ENCODE measurements around the gene CBX2. TPM values are rescaled to one million over a fixed set of nuclear protein-coding genes. Genes with fewer than 3 reads are reported as not detected.

The CBX2 gene
- total and polyA plus RNA-seq, 2 donors (not counting 1 experiment from before 2014, with no cell fraction given) = 0.77 to 0.83 TPM

DNA sequence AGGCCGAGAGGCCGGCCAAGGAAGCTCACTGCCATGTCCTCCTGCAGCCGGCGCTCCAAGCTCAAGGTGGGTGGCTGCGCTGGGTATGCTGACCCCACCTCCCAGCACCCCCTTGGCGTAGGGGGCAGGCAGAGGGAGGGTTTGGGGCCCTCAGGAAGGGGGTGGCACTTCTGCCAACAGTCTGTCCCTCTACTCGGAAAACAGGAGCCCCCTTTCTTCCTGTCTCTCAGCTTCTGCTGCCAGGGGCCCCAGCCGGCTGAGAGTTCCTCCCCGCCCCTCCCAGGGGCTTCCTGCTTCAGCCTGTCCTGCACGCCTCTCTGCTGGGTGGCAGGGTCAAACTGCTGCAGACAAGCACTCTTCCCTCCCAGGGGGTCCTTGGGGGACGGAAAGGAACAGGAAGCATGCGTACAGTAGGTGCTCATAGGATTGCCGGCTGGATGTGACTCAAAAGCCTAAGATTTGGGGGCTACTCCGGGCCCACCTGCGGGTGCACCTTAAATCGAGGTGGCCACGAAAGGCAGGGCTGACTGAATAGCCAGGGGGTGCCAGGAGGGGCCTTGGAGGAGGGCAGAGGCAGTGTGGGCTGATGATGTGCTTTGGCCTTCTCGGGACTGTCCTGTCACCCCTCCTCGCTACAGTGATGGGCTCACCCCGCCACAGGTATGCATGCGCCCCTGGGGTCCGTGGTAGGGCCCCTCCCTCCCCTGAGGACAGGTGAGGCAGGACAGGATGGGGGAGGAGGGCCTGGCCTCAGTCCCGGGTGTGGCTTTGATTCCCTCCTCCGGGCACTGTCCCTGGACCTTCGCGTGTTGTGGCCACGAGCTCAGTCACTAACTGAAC, 4.0 kb downstream of the CBX2 start:
- TF ChIP-seq, protein P1, sequence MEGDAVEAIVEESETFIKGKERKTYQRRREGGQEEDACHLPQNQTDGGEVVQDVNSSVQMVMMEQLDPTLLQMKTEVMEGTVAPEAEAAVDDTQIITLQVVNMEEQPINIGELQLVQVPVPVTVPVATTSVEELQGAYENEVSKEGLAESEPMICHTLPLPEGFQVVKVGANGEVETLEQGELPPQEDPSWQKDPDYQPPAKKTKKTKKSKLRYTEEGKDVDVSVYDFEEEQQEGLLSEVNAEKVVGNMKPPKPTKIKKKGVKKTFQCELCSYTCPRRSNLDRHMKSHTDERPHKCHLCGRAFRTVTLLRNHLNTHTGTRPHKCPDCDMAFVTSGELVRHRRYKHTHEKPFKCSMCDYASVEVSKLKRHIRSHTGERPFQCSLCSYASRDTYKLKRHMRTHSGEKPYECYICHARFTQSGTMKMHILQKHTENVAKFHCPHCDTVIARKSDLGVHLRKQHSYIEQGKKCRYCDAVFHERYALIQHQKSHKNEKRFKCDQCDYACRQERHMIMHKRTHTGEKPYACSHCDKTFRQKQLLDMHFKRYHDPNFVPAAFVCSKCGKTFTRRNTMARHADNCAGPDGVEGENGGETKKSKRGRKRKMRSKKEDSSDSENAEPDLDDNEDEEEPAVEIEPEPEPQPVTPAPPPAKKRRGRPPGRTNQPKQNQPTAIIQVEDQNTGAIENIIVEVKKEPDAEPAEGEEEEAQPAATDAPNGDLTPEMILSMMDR (conservative IDR thresholded peaks at IDR 0.05 in 1 of 2, IDR thresholded peaks at IDR 0.05 in 1 of 2; ENCODE audit: low read depth in 1 of 2, low read length in 2 of 2) = no peak
- TF ChIP-seq EZH2 (IDR thresholded peaks at IDR 0.05; ENCODE audit: low read length, missing control alignments) = no peak
- no peak for DNase-seq (ENCODE audit: low read depth in 2 of 2)

DNA sequence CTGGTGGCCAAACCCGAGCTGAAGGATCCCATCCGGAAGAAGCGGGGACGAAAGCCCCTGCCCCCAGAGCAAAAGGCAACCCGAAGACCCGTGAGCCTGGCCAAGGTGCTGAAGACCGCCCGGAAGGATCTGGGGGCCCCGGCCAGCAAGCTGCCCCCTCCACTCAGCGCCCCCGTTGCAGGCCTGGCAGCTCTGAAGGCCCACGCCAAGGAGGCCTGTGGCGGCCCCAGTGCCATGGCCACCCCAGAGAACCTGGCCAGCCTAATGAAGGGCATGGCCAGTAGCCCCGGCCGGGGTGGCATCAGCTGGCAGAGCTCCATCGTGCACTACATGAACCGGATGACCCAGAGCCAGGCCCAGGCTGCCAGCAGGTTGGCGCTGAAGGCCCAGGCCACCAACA, 5.9 kb downstream of the CBX2 start:
- Histone ChIP-seq H3K36me3 (ENCODE audit: control insufficient read depth, insufficient read depth, low read length) (peaks cover 1% of the 10 kb centered on the region), H2AFZ (ENCODE audit: low read length) (no peak overlapping the region), H3K9ac (ENCODE audit: insufficient read depth, low read length) (no peak overlapping the region), H3K27ac (ENCODE audit: insufficient read depth, low read length) (no peak overlapping the region), H3K79me2 (ENCODE audit: control insufficient read depth, insufficient read depth, low read length) (no peaks in the 10 kb centered on the region), H3K4me3 (replicated peaks in 1 of 4; ENCODE audit: control extremely low read depth in 1 of 4, insufficient read depth in 1 of 4, low read depth in 3 of 4, low read length in 4 of 4) (no peak overlapping the region), H3K9me3 (ENCODE audit: control insufficient read depth, insufficient read depth, low read depth, low read length) (no peaks in the 10 kb centered on the region), H4K20me1 (ENCODE audit: control insufficient read depth, extremely low read depth, insufficient read depth, low read length) (no peaks in the 10 kb centered on the region), H3K4me2 (ENCODE audit: extremely low read depth, insufficient read depth, low read length) (no peak overlapping the region), H3K27me3 (ENCODE audit: control insufficient read depth, insufficient read depth, low read length) (peaks cover 3% of the 10 kb centered on the region), H3K4me1 (ENCODE audit: control insufficient read depth, extremely low read depth, insufficient read depth, low read length) (no peaks in the 10 kb centered on the region)
- no peak for TF ChIP-seq EZH2 (IDR thresholded peaks at IDR 0.05; ENCODE audit: low read length, missing control alignments)
- TF ChIP-seq, protein P1 (conservative IDR thresholded peaks at IDR 0.05 in 1 of 2, IDR thresholded peaks at IDR 0.05 in 1 of 2; ENCODE audit: low read depth in 1 of 2, low read length in 2 of 2) = no peak
- DNase-seq (ENCODE audit: low read depth in 2 of 2) = no peak

More for the DNA sequence above, 4.0 kb downstream of the CBX2 start:
- peaks cover 4% of the 10 kb centered on the region for H3K27me3 ChIP-seq (ENCODE audit: control insufficient read depth, insufficient read depth, low read length)
- no peak overlapping the region for H3K9ac ChIP-seq (ENCODE audit: insufficient read depth, low read length)
- H3K36me3 ChIP-seq (ENCODE audit: control insufficient read depth, insufficient read depth, low read length) = peaks cover 1% of the 10 kb centered on the region
- no peak overlapping the region for H3K27ac ChIP-seq (ENCODE audit: insufficient read depth, low read length)
- H4K20me1 ChIP-seq (ENCODE audit: control insufficient read depth, extremely low read depth, insufficient read depth, low read length) = no peaks in the 10 kb centered on the region
- H3K79me2 ChIP-seq (ENCODE audit: control insufficient read depth, insufficient read depth, low read length) = no peaks in the 10 kb centered on the region
- H3K9me3 ChIP-seq (ENCODE audit: control insufficient read depth, insufficient read depth, low read depth, low read length) = no peaks in the 10 kb centered on the region
- H3K4me3 ChIP-seq (replicated peaks in 1 of 4; ENCODE audit: control extremely low read depth in 1 of 4, insufficient read depth in 1 of 4, low read depth in 3 of 4, low read length in 4 of 4) = no peak overlapping the region
- H3K4me2 ChIP-seq (ENCODE audit: extremely low read depth, insufficient read depth, low read length) = no peak overlapping the region
- H2AFZ ChIP-seq (ENCODE audit: low read length) = no peak overlapping the region
- peaks cover 2% of the 10 kb centered on the region for H3K4me1 ChIP-seq (ENCODE audit: control insufficient read depth, extremely low read depth, insufficient read depth, low read length)

DNA sequence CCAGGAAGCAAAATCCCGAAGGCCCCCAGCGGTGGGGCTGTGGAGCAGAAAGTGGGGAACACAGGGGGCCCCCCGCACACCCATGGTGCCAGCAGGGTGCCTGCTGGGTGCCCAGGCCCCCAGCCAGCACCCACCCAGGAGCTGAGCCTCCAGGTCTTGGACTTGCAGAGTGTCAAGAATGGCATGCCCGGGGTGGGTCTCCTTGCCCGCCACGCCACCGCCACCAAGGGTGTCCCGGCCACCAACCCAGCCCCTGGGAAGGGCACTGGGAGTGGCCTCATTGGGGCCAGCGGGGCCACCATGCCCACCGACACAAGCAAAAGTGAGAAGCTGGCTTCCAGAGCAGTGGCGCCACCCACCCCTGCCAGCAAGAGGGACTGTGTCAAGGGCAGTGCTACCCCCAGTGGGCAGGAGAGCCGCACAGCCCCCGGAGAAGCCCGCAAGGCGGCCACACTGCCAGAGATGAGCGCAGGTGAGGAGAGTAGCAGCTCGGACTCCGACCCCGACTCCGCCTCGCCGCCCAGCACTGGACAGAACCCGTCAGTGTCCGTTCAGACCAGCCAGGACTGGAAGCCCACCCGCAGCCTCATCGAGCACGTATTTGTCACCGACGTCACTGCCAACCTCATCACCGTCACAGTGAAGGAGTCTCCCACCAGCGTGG, 6.5 kb downstream of the CBX2 start:
- H3K36me3 ChIP-seq (ENCODE audit: control insufficient read depth, insufficient read depth, low read length) = peaks cover 1% of the 10 kb centered on the region
- H3K4me2 ChIP-seq (ENCODE audit: extremely low read depth, insufficient read depth, low read length) = no peak overlapping the region
- no peak overlapping the region for H3K27ac ChIP-seq (ENCODE audit: insufficient read depth, low read length)
- H3K4me1 ChIP-seq (ENCODE audit: control insufficient read depth, extremely low read depth, insufficient read depth, low read length) = no peaks in the 10 kb centered on the region
- H2AFZ ChIP-seq (ENCODE audit: low read length) = no peak overlapping the region
- H3K27me3 ChIP-seq (ENCODE audit: control insufficient read depth, insufficient read depth, low read length) = peaks cover 9% of the 10 kb centered on the region
- H4K20me1 ChIP-seq (ENCODE audit: control insufficient read depth, extremely low read depth, insufficient read depth, low read length) = no peaks in the 10 kb centered on the region
- no peak overlapping the region for H3K9ac ChIP-seq (ENCODE audit: insufficient read depth, low read length)
- H3K9me3 ChIP-seq (ENCODE audit: control insufficient read depth, insufficient read depth, low read depth, low read length) = no peaks in the 10 kb centered on the region
- no peak overlapping the region for H3K4me3 ChIP-seq (replicated peaks in 1 of 4; ENCODE audit: control extremely low read depth in 1 of 4, insufficient read depth in 1 of 4, low read depth in 3 of 4, low read length in 4 of 4)
- no peaks in the 10 kb centered on the region for H3K79me2 ChIP-seq (ENCODE audit: control insufficient read depth, insufficient read depth, low read length)
- TF ChIP-seq, protein P1 (conservative IDR thresholded peaks at IDR 0.05 in 1 of 2, IDR thresholded peaks at IDR 0.05 in 1 of 2; ENCODE audit: low read depth in 1 of 2, low read length in 2 of 2) = no peak
- TF ChIP-seq EZH2 (IDR thresholded peaks at IDR 0.05; ENCODE audit: low read length, missing control alignments) = no peak
- DNase-seq (ENCODE audit: low read depth in 2 of 2) = no peak

Data from fibroblast of lung (primary cell).